ENCODE measurements around the gene IL22. TPM values are rescaled to one million over a fixed set of nuclear protein-coding genes. Genes with fewer than 3 reads are reported as not detected.

IL22 gene
- total and polyA plus RNA-seq, 2 of the 8 experiments (the other 6 are each of a cell fraction or from before 2014, with no cell fraction given): not detected

DNA sequence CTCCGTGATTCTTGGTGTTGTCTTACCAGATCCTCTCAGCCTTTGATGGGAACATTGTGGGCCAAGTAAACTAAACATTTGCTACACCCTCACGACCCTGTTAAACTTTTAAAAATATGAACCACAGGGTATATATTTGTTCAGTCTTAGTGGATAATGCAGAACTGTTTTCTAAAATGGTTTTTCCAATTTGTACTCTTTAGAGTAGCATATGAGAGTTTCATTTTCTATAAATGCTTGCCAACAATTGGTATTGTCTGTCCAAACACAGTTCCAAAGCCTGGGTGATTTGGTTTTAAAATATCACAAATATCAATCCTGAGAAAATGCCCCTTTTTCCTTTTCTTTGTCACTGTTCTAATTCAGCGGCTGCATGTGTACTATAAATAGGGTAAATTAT, 6.7 kb upstream of the IL22 start:
- H2BK120ac ChIP-seq (replicated peaks; ENCODE audit: low read depth, low read length): no peak overlapping the region
- no peak overlapping the region for H3K56ac ChIP-seq (replicated peaks; ENCODE audit: insufficient read length, low read depth, low read length)
- no peaks in the 10 kb centered on the region for H3K23me2 ChIP-seq (ENCODE audit: low read depth, low read length)
- no peak overlapping the region for H3K4me3 ChIP-seq (ENCODE audit: extremely low read depth in 1 of 4, insufficient read depth in 2 of 4, low read depth in 3 of 4, low read length in 4 of 4)
- CTCF ChIA-PET (ENCODE audit: partially characterized antibody): no interaction called here
- TF ChIP-seq ASH2L (IDR thresholded peaks at IDR 0.05; ENCODE audit: low read length) (no peak), SRF (IDR thresholded peaks at IDR 0.05; ENCODE audit: low read depth, low read length) (no peak), SP4 (IDR thresholded peaks at IDR 0.05; ENCODE audit: low read length) (no peak), TCF12 (IDR thresholded peaks at IDR 0.05; ENCODE audit: low read depth, low read length) (no peak), GTF2F1 (IDR thresholded peaks at IDR 0.05; ENCODE audit: borderline replicate concordance, low read depth, low read length) (no peak), TEAD4 (IDR thresholded peaks at IDR 0.05; ENCODE audit: low read depth, low read length) (no peak), JUN (IDR thresholded peaks at IDR 0.05; ENCODE audit: low read depth, low read length) (no peak)
- no peaks in the 10 kb centered on the region for H3K79me1 ChIP-seq (ENCODE audit: low read depth, low read length)
- no peak overlapping the region for H2BK12ac ChIP-seq (ENCODE audit: low read depth, low read length)
- no peaks in the 10 kb centered on the region for H3K27me3 ChIP-seq (replicated peaks in 1 of 4; ENCODE audit: control insufficient read depth in 3 of 4, extremely low read depth in 1 of 4, insufficient read depth in 3 of 4, low read length in 3 of 4)
- FAIRE-seq (no peak), DNase-seq (ENCODE audit: low read depth in 1 of 2, low spot score in 2 of 2) (no peak)
- no peak overlapping the region for H3K4me2 ChIP-seq (ENCODE audit: insufficient read depth in 1 of 2, low read depth in 2 of 2, low read length in 2 of 2)
- H3K23ac ChIP-seq (ENCODE audit: insufficient read length): no peak overlapping the region
- no peaks in the 10 kb centered on the region for H4K20me1 ChIP-seq (replicated peaks in 1 of 2; ENCODE audit: control insufficient read depth in 1 of 2, insufficient read depth in 2 of 2, low read length in 2 of 2)
- no peak overlapping the region for H3K27ac ChIP-seq (ENCODE audit: low read depth, low read length)
- H3K14ac ChIP-seq (ENCODE audit: insufficient read length): no peak overlapping the region
- H2BK20ac ChIP-seq (ENCODE audit: low read length): no peak overlapping the region
- no peak overlapping the region for H2AFZ ChIP-seq (ENCODE audit: low read length)
- H3K18ac ChIP-seq (ENCODE audit: extremely low read depth, low read length): no peak overlapping the region
- no peaks in the 10 kb centered on the region for H3K79me2 ChIP-seq (ENCODE audit: control insufficient read depth in 1 of 2, insufficient read depth in 2 of 2, low read length in 2 of 2)
- H4K8ac ChIP-seq (ENCODE audit: extremely low read depth, insufficient read depth, low read length): no peak overlapping the region
- no peaks in the 10 kb centered on the region for H3K9me3 ChIP-seq (ENCODE audit: insufficient read depth in 2 of 2, low read depth in 1 of 2, low read length in 1 of 2)
- no peaks in the 10 kb centered on the region for H3K36me3 ChIP-seq (ENCODE audit: control insufficient read depth in 2 of 4, insufficient read depth in 4 of 4, low read length in 3 of 4)
- 0 out of 7 replicates have a peak, but pooled peaks cover 0 to 3% (median 0%) of the 10 kb centered on the region in 4 experiments for H3K4me1 ChIP-seq (replicated peaks in 1 of 4; ENCODE audit: control insufficient read depth in 3 of 4, insufficient read depth in 4 of 4, low read length in 3 of 4)
- H3K4ac ChIP-seq (replicated peaks; ENCODE audit: insufficient read length, low read depth, low read length): no peak overlapping the region
- POLR2A ChIA-PET (ENCODE audit: partially characterized antibody): no interaction called here
- H4K5ac ChIP-seq (ENCODE audit: insufficient read length, low read depth, low read length): no peak overlapping the region
- no peak overlapping the region for H2BK5ac ChIP-seq (ENCODE audit: low read depth, low read length)
- no peak overlapping the region for H3K9ac ChIP-seq (replicated peaks in 1 of 4; ENCODE audit: extremely low read depth in 1 of 4, low read depth in 3 of 4, low read length in 3 of 4)
- WGBS, 2 experiments (ENCODE audit: extremely low coverage in 1 of 2, insufficient coverage in 1 of 2, insufficient read length in 1 of 2, insufficient replicate concordance in 2 of 2, low coverage in 1 of 2, low lambda C conversion rate in 2 of 2, missing lambda C conversion rate in 1 of 2): 92% methylated on average over 3 of the region's 3 CpGs; no CpG with 5 or more reads in 1 of the 2 experiments
- H2BK15ac ChIP-seq (ENCODE audit: low read length): no peak overlapping the region
- H4K91ac ChIP-seq (replicated peaks; ENCODE audit: insufficient read length, low read length): no peak overlapping the region
- no peak overlapping the region for H2AK5ac ChIP-seq (ENCODE audit: low read depth, low read length)
